Mesenchymal stem cell (in vitro differentiated cells and primary cell): ENCODE measurements around the gene DCTN4.

ENCODE experiments used
- DNase-seq: peaks from one replicate; pipeline ENCODE4 v3.0.0-alpha.2; 2013
- H2AFZ ChIP-seq: one replicate; pipeline ENCODE4 v1.6.1; 2013; ENCODE audit warnings: low read depth, mild to moderate bottlenecking, control low read depth, inconsistent platforms, low read length, moderate library complexity
- H2AK5ac ChIP-seq: 2 replicates; pipeline ENCODE4 v1.6.1; 2013; ENCODE audit warnings: low read length, moderate library complexity, mild to moderate bottlenecking, inconsistent platforms; ENCODE audit not compliant: severe bottlenecking
- H2BK120ac ChIP-seq: one replicate; pipeline ENCODE4 v1.6.1; 2013; ENCODE audit warnings: low read depth, mild to moderate bottlenecking, inconsistent platforms, low read length, moderate library complexity
- H2BK12ac ChIP-seq, 2 experiments: one replicate each; pipeline ENCODE4 v1.6.1; 2013; ENCODE audit warnings: inconsistent platforms in 2 of 2, low read length in 2 of 2, mild to moderate bottlenecking in 2 of 2, moderate library complexity in 2 of 2, control low read depth in 1 of 2
- H2BK15ac ChIP-seq: one replicate; pipeline ENCODE4 v1.6.1; 2013; ENCODE audit warnings: mild to moderate bottlenecking, low read depth, inconsistent platforms; ENCODE audit not compliant: poor library complexity, severe bottlenecking
- H2BK5ac ChIP-seq: 2 replicates; pipeline ENCODE4 v1.6.1; 2013; ENCODE audit warnings: low read depth, mild to moderate bottlenecking, low read length, control low read depth, inconsistent platforms; ENCODE audit not compliant: poor library complexity, severe bottlenecking
- H3K14ac ChIP-seq, 2 experiments: one replicate each; pipeline ENCODE4 v1.6.1; 2013; ENCODE audit warnings: inconsistent platforms in 2 of 2, low read length in 2 of 2, control low read depth in 1 of 2, mild to moderate bottlenecking in 1 of 2, moderate library complexity in 1 of 2
- H3K18ac ChIP-seq, 2 experiments: one replicate each; pipeline ENCODE4 v1.6.1; 2013; ENCODE audit warnings: inconsistent platforms in 2 of 2, low read length in 2 of 2, control low read depth in 1 of 2, low read depth in 1 of 2, mild to moderate bottlenecking in 1 of 2
- H3K23ac ChIP-seq, 2 experiments: one replicate each; pipeline ENCODE4 v1.6.1; 2013; ENCODE audit warnings: inconsistent platforms in 2 of 2, low read length in 2 of 2, mild to moderate bottlenecking in 2 of 2, moderate library complexity in 2 of 2, control low read depth in 1 of 2
- H3K27ac ChIP-seq: 2 replicates; pipeline ENCODE4 v1.5.1; 2013; ENCODE audit warnings: mild to moderate bottlenecking, moderate library complexity, low read length, control low read depth, inconsistent platforms; ENCODE audit not compliant: poor library complexity, severe bottlenecking
- H3K27me3 ChIP-seq, 2 experiments: 2 replicates each; pipeline versions ENCODE4 v1.6.1 to v1.7.0; 2013; ENCODE audit warnings: low read length in 2 of 2, mild to moderate bottlenecking in 2 of 2, moderate library complexity in 2 of 2, control low read depth in 1 of 2, inconsistent platforms in 1 of 2; ENCODE audit not compliant: control insufficient read depth in 1 of 2, insufficient read depth in 1 of 2
- H3K36me3 ChIP-seq, 2 experiments: 2 replicates each; pipeline versions ENCODE4 v1.6.1 to v1.7.0; 2013; ENCODE audit warnings: low read length in 2 of 2, control low read depth in 1 of 2, inconsistent platforms in 1 of 2, low read depth in 1 of 2, mild to moderate bottlenecking in 1 of 2; ENCODE audit not compliant: insufficient read depth in 2 of 2, control insufficient read depth in 1 of 2
- H3K4ac ChIP-seq, 2 experiments: one replicate each; pipeline ENCODE4 v1.6.1; 2013; ENCODE audit warnings: inconsistent platforms in 2 of 2, low read length in 2 of 2, mild to moderate bottlenecking in 2 of 2, moderate library complexity in 2 of 2, control low read depth in 1 of 2, low read depth in 1 of 2
- H3K4me1 ChIP-seq: 2 replicates; pipeline ENCODE4 v1.6.1; 2013; ENCODE audit warnings: low read depth, low read length, control low read depth; ENCODE audit not compliant: control insufficient read depth, insufficient read depth
- H3K4me2 ChIP-seq: 2 replicates; pipeline ENCODE4 v1.6.1; 2013; ENCODE audit warnings: low read length, mild to moderate bottlenecking, inconsistent platforms; ENCODE audit not compliant: poor library complexity, severe bottlenecking
- H3K4me3 ChIP-seq, 2 experiments: 2 replicates each; pipeline versions ENCODE4 v1.5.1 to v1.7.0; 2013; ENCODE audit warnings: low read length in 2 of 2, mild to moderate bottlenecking in 2 of 2, control low read depth in 1 of 2, low read depth in 1 of 2; ENCODE audit not compliant: insufficient read depth in 1 of 2
- H3K79me1 ChIP-seq: replicated peaks from 2 replicates; pipeline ENCODE4 v1.6.1; 2013; ENCODE audit warnings: mild to moderate bottlenecking, control low read depth, low read length, inconsistent platforms; ENCODE audit not compliant: poor library complexity, severe bottlenecking
- H3K9ac ChIP-seq: 2 replicates; pipeline ENCODE4 v1.7.0; 2013; ENCODE audit warnings: mild to moderate bottlenecking, low read length, moderate library complexity
- H3K9me3 ChIP-seq: 2 replicates; pipeline ENCODE4 v1.7.0; 2013; ENCODE audit warnings: mild to moderate bottlenecking, low read length; ENCODE audit not compliant: control insufficient read depth
- H4K8ac ChIP-seq: one replicate; pipeline ENCODE4 v1.6.1; 2013; ENCODE audit warnings: inconsistent platforms, mild to moderate bottlenecking, low read length, moderate library complexity
- H4K91ac ChIP-seq: one replicate; pipeline ENCODE4 v1.6.1; 2013; ENCODE audit warnings: mild to moderate bottlenecking, low read length, inconsistent platforms
- WGBS: methylation state at CpG from one replicate; pipeline ENCODE4 v1.1.7; 2013; ENCODE audit warnings: mixed read lengths; 5-methylcytosine and 5-hydroxymethylcytosine counted together

The DCTN4 gene

DNA sequence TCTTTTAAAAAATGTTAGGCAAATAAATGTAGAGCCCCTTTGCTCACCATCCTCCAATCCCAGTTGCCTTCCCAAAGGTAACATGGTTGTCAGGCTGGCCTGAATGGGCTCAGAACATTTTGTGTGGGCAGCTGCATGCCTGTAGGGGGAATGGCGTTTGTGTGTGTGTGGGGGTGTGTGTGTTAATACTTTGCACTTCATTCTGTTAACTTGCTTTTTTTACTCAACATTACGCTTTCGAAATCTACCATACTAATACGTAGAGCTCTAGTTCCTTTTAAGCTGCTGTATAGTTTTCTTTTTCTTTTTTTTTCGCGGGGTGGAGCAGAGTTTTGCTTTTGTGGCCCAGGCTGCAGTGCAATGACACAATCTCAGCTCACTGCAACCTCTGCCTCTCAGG is 83.7 kb downstream of the DCTN4 start:
- Histone ChIP-seq H3K4me2 (no peak overlapping the region), H3K18ac (no peak overlapping the region), H4K8ac (no peak overlapping the region), H2BK12ac (no peak overlapping the region), H3K14ac (no peak overlapping the region), H2AK5ac (peak overlapping the region; percentile 83), H2BK5ac (no peak overlapping the region), H3K27me3 (peaks cover 0 to 6% of the 10 kb centered on the region in 2 experiments), H3K23ac (no peak overlapping the region), H2AFZ (no peak overlapping the region), H4K91ac (no peak overlapping the region), H2BK120ac (no peak overlapping the region), H3K27ac (no peak overlapping the region), H3K4me1 (peaks cover 29% of the 10 kb centered on the region), H3K79me1 (peaks cover 2% of the 10 kb centered on the region), H3K36me3 (peaks cover 0 to 7% of the 10 kb centered on the region in 2 experiments), H3K9me3 (no peaks in the 10 kb centered on the region), H3K9ac (peak overlapping the region; percentile 31), H3K4ac (no peak overlapping the region), H2BK15ac (no peak overlapping the region), H3K4me3 (no peak overlapping the region)
- DNase-seq = no peak
- WGBS = 94% methylated on average over 5 of the region's 6 CpGs

DNA sequence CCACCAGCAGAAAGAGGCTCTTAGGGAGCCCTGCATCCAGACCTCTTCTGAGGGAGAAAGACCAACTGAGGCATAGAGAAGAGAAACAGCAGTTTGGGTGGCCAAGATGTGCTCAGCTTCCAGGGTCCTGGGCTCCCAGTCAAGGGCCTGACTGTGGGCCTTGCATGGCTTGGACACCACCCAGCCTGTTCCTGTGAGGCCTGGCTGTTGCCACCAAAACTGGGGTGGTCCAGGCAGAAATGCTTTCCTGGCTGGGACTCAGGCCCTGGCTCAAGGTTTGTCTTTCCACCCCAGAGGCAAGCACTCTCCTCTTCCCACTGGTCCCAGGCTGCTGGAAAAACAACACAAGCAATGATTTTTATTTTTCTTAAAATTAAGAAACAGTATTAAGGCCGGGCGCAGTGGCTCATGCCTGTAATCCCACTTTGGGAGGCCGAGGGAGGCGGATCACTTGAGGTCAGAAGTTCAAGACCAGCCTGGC is 84.4 kb downstream of the DCTN4 start:
- Histone ChIP-seq H4K91ac (peak overlapping the region; percentile 73), H3K36me3 (peaks cover 0 to 7% of the 10 kb centered on the region in 2 experiments), H2AFZ (no peak overlapping the region), H2BK12ac (peak overlapping the region in 1 of 2 experiments; percentile 68), H2AK5ac (peak overlapping the region; percentile 89), H3K23ac (no peak overlapping the region), H3K9ac (peak overlapping the region; percentile 31), H4K8ac (peak overlapping the region; percentile 35), H3K4me2 (peak overlapping the region; percentile 13), H3K4me1 (peaks cover 29% of the 10 kb centered on the region), H3K9me3 (no peaks in the 10 kb centered on the region), H2BK15ac (no peak overlapping the region), H2BK120ac (no peak overlapping the region), H3K4me3 (peak overlapping the region in 1 of 2 experiments; percentile 24), H3K4ac (no peak overlapping the region), H2BK5ac (peak overlapping the region; percentile 69), H3K14ac (peak overlapping the region in 1 of 2 experiments; percentile 89), H3K27me3 (peaks cover 0 to 6% of the 10 kb centered on the region in 2 experiments), H3K79me1 (peaks cover 2% of the 10 kb centered on the region), H3K18ac (peak overlapping the region; percentile 72 to 86), H3K27ac (peak overlapping the region; percentile 89)
- WGBS = 97% methylated on average over 4 of the region's 4 CpGs
- no peak for DNase-seq

DNA sequence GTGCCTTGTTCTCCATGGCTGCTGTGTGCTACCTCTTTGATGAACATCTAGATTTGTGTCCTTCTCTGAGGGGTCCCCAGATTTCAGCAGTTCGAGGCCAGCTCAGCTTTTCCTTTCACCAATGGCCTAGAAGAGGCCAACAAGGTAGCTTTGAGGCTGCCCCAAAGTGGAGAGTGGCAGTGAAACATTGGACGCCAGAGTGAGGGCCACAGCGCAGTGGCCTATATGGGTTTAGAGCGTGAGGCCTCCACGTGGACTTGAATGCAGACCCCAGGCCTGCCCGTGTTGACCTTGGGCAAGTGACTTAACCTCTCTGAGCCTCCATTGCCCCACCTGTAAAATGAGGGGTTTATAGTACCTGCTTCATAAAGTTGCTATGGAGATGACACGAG is 85.9 kb downstream of the DCTN4 start:
- H2AFZ ChIP-seq = no peak overlapping the region
- peak overlapping the region in 1 of 2 experiments; percentile 38 for H3K4ac ChIP-seq
- peaks cover 2% of the 10 kb centered on the region for H3K79me1 ChIP-seq
- peak overlapping the region; percentile 3 for H3K27ac ChIP-seq
- peak overlapping the region; percentile 67 for H4K8ac ChIP-seq
- H3K27me3 ChIP-seq = peaks cover 0 to 6% of the 10 kb centered on the region in 2 experiments
- H3K23ac ChIP-seq = no peak overlapping the region
- H3K4me3 ChIP-seq = peak overlapping the region in 1 of 2 experiments; percentile 80
- H3K9me3 ChIP-seq = no peaks in the 10 kb centered on the region
- H3K18ac ChIP-seq = peak overlapping the region; percentile 58 to 72
- no peak for DNase-seq
- peak overlapping the region; percentile 75 for H3K9ac ChIP-seq
- H4K91ac ChIP-seq = no peak overlapping the region
- no peak overlapping the region for H2BK5ac ChIP-seq
- H2BK120ac ChIP-seq = no peak overlapping the region
- H2BK12ac ChIP-seq = peak overlapping the region in 1 of 2 experiments; percentile 55
- H3K14ac ChIP-seq = peak overlapping the region in 1 of 2 experiments; percentile 80
- H3K4me2 ChIP-seq = peak overlapping the region; percentile 85
- peaks cover 29% of the 10 kb centered on the region for H3K4me1 ChIP-seq
- no peak overlapping the region for H2BK15ac ChIP-seq
- peak overlapping the region; percentile 25 for H2AK5ac ChIP-seq
- H3K36me3 ChIP-seq = peaks cover 0 to 7% of the 10 kb centered on the region in 2 experiments
- 84% methylated on average over 7 of the region's 7 CpGs for WGBS

DNA sequence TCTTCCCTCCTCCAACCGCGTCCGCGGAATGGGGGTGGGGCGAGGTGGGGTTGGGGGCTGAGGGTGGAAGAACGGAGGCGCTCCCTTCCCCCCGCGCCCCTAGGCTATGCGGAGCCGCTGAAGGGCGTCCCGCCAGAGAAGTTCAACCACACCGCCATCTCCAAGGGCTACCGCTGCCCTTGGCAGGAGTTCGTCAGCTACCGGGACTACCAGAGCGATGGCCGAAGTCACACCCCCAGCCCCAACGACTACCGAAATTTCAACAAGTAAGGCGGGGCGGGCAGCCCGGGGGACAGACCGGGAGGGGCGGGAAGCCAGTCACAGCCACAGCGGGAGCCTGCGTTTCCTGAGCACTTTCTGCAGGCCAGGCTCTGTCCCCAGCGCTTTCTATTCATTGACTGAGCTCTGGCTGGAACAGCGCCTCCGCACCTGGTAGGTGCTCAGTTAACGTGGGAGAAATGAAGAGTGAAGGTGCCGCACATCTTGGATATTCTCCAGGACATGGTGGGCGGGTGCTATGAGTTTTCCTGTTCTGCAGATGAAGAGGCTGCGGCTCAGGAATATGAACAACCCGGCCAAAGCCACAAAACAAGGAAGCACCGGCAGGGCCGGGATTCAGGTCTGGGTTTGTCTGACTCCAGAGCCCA is 86.5 kb downstream of the DCTN4 start:
- Histone ChIP-seq H3K36me3 (peaks cover 0 to 7% of the 10 kb centered on the region in 2 experiments), H3K18ac (peak overlapping the region; percentile 58 to 87), H3K4ac (peak overlapping the region; percentile 38 to 67), H3K27me3 (peaks cover 0 to 6% of the 10 kb centered on the region in 2 experiments), H3K4me3 (peak overlapping the region; percentile 70 to 80), H2AK5ac (peak overlapping the region; percentile 25), H3K4me2 (peak overlapping the region; percentile 85), H2BK12ac (peak overlapping the region in 1 of 2 experiments; percentile 29), H4K91ac (peak overlapping the region; percentile 66), H3K27ac (no peak overlapping the region), H3K9me3 (no peaks in the 10 kb centered on the region), H3K23ac (no peak overlapping the region), H3K9ac (peak overlapping the region; percentile 75), H3K79me1 (peaks cover 2% of the 10 kb centered on the region), H2BK120ac (no peak overlapping the region), H4K8ac (peak overlapping the region; percentile 67), H2BK15ac (peak overlapping the region; percentile 85), H3K4me1 (peaks cover 29% of the 10 kb centered on the region), H2AFZ (peak overlapping the region; percentile 6), H3K14ac (peak overlapping the region in 1 of 2 experiments; percentile 93), H2BK5ac (no peak overlapping the region)
- peak; percentile 50 for DNase-seq
- 2% methylated on average over 31 of the region's 38 CpGs for WGBS
